GM18868 (cell line): ENCODE measurements around the gene RAP2C.
"Not testable (repeated sequence)": the region's sequence is repeated elsewhere in the genome, so short reads cannot be mapped to it uniquely, and the experiment has no call there.

Source experiments
- ATAC-seq: cut with Tn5 transposase; IDR thresholded peaks from one replicate; pipeline ENCODE4 v1.9.1; 2021; ENCODE audit warnings: mild to moderate bottlenecking, moderate library complexity; ENCODE audit not compliant: unreplicated experiment

Gene RAP2C

GRCh38 chrX:132200976-132201375 is 18.3 kb downstream of the RAP2C start:
- no peak for ATAC-seq

- no peak for ATAC-seq
Observed at GRCh38 chrX:132199941-132200340, 19.3 kb downstream of the RAP2C start.

- no peak for ATAC-seq
Observed at GRCh38 chrX:132193872-132194574, 25.2 kb downstream of the RAP2C start.

- ATAC-seq, result no peak
Observed at GRCh38 chrX:132191938-132192337, 27.3 kb downstream of the RAP2C start.

- no peak for ATAC-seq
Observed at GRCh38 chrX:132188175-132188574, 31.1 kb downstream of the RAP2C start.

GRCh38 chrX:132187451-132187850 is 31.8 kb downstream of the RAP2C start:
- no peak for ATAC-seq

- ATAC-seq, result no peak
Observed at GRCh38 chrX:132184871-132185270, 34.4 kb downstream of the RAP2C start.

- no peak for ATAC-seq
Observed at GRCh38 chrX:132181364-132181763, 37.9 kb downstream of the RAP2C start.

- no peak for ATAC-seq
Observed at GRCh38 chrX:132180929-132181328, 38.3 kb downstream of the RAP2C start.

GRCh38 chrX:132173647-132174046 is 45.6 kb downstream of the RAP2C start:
- ATAC-seq, result no peak

GRCh38 chrX:132171881-132172280 is 47.4 kb downstream of the RAP2C start:
- no peak for ATAC-seq

GRCh38 chrX:132171478-132171877 is 47.8 kb downstream of the RAP2C start:
- no peak for ATAC-seq

GRCh38 chrX:132169554-132169953 is 49.7 kb downstream of the RAP2C start:
- ATAC-seq, result no peak

DNA sequence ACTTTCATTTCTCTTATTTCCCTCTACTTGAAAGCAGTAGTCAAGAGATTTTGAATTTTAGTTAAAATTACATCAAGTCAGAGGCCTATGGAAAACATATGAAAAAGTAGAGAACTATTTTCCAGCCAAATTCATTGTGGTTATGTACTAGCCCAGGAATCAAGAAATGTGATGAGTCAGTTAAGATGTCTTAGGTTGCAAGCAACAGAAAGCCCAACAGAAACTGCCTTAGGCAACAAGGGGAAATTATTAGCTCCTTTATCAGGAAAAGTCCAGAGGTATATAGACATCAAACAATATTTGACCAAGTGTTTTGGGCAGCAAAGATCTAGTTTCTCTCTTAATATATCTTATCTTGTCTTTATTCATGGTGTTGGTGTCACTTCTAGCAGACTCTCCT is 53.6 kb downstream of the RAP2C start:
- ATAC-seq, result no peak

GRCh38 chrX:132165005-132165404 is 54.2 kb downstream of the RAP2C start:
- ATAC-seq, result no peak

- ATAC-seq, result not testable (repeated sequence)
Observed at GRCh38 chrX:132163094-132163493, 56.2 kb downstream of the RAP2C start.

GRCh38 chrX:132153166-132153565 is 66.1 kb downstream of the RAP2C start:
- no peak for ATAC-seq
